ENCODE results near the gene ZNF14. TPM values are rescaled to one million over a fixed set of nuclear protein-coding genes. Genes with fewer than 3 reads are reported as not detected.

Gene ZNF14
- total and polyA plus RNA-seq, 9 of the 15 experiments (the other 6 are each of a cell fraction or from before 2014, with no cell fraction given): 1.9 to 7.0 (median 4.0) TPM

DNA sequence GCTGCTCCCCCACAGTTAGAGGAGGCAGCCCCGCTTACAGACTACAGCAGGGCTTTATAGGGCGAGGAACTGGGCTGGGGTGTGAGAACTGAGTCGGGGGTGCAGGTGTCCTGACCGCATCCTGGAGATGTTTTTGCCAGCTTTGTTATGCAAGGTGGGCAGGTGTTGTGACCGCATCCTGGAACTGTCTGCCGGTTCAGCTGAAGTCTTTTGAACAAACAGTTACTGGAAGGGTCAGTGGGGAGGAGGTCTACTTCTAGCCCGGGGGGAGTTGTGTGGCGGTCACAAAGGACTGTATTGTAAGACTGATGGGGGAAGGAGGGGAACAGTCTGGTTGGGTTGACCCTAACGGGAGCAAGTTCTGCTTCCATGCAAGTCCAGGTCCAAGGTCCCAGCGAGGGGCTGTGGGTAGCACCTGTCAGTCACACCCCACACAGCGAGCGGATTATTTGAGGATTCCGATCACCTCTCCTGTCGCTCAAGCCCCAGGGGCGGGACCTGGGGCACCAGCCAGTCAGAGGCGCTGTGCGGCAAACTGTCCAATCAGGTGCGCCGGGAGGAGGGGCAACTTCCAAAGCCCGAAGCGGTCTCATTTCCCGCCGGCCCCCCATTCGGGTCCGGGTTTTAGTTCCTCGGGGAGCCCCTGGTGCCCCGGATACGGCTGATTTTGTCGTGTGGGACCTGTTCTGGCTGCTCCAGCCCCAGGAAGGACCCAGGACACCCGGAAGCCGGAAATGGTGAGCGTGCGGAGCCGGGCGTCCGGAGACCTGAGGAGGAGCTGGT, 64.5 kb downstream of the ZNF14 start, which contains the start of gene ZNF101 (continued):
- TF ChIP-seq, protein P1, sequence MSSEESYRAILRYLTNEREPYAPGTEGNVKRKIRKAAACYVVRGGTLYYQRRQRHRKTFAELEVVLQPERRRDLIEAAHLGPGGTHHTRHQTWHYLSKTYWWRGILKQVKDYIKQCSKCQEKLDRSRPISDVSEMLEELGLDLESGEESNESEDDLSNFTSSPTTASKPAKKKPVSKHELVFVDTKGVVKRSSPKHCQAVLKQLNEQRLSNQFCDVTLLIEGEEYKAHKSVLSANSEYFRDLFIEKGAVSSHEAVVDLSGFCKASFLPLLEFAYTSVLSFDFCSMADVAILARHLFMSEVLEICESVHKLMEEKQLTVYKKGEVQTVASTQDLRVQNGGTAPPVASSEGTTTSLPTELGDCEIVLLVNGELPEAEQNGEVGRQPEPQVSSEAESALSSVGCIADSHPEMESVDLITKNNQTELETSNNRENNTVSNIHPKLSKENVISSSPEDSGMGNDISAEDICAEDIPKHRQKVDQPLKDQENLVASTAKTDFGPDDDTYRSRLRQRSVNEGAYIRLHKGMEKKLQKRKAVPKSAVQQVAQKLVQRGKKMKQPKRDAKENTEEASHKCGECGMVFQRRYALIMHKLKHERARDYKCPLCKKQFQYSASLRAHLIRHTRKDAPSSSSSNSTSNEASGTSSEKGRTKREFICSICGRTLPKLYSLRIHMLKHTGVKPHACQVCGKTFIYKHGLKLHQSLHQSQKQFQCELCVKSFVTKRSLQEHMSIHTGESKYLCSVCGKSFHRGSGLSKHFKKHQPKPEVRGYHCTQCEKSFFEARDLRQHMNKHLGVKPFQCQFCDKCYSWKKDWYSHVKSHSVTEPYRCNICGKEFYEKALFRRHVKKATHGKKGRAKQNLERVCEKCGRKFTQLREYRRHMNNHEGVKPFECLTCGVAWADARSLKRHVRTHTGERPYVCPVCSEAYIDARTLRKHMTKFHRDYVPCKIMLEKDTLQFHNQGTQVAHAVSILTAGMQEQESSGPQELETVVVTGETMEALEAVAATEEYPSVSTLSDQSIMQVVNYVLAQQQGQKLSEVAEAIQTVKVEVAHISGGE (CRISPR knock-in tag; IDR thresholded peaks at IDR 0.05): peak; percentile 67 to 96 (median 80); a peak in 5 of 6 replicates
- TF ChIP-seq SLC30A9 (CRISPR knock-in tag; IDR thresholded peaks at IDR 0.05): no peak
- TF ChIP-seq CCNT2 (IDR thresholded peaks at IDR 0.05; ENCODE audit: borderline replicate concordance, extremely low read depth, insufficient read length, low read depth, low read length): no peak
- TF ChIP-seq FOXA3 (CRISPR knock-in tag; conservative IDR thresholded peaks at IDR 0.05 in 1 of 2, IDR thresholded peaks at IDR 0.05 in 1 of 2): no peak
- TF ChIP-seq CBX2 (IDR thresholded peaks at IDR 0.05; ENCODE audit: insufficient read depth, low read length, poor library complexity, severe bottlenecking): no peak
- TF ChIP-seq KDM4B (IDR thresholded peaks at IDR 0.05; ENCODE audit: borderline replicate concordance in 2 of 2, low read depth in 1 of 2): no peak
- TF ChIP-seq, protein P2, sequence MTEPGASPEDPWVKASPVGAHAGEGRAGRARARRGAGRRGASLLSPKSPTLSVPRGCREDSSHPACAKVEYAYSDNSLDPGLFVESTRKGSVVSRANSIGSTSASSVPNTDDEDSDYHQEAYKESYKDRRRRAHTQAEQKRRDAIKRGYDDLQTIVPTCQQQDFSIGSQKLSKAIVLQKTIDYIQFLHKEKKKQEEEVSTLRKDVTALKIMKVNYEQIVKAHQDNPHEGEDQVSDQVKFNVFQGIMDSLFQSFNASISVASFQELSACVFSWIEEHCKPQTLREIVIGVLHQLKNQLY (CRISPR knock-in tag; conservative IDR thresholded peaks at IDR 0.05): no peak
- no peak for TF ChIP-seq ZNF143 (CRISPR knock-in tag; IDR thresholded peaks at IDR 0.05)
- TF ChIP-seq NUFIP1 (IDR thresholded peaks at IDR 0.05; ENCODE audit: partially characterized antibody): no peak
- no peak for TF ChIP-seq PYGO2 (tag; IDR thresholded peaks at IDR 0.05)
- no peak for TF ChIP-seq MED1 (CRISPR knock-in tag; IDR thresholded peaks at IDR 0.05; ENCODE audit: borderline replicate concordance)
- TF ChIP-seq, protein P3, sequence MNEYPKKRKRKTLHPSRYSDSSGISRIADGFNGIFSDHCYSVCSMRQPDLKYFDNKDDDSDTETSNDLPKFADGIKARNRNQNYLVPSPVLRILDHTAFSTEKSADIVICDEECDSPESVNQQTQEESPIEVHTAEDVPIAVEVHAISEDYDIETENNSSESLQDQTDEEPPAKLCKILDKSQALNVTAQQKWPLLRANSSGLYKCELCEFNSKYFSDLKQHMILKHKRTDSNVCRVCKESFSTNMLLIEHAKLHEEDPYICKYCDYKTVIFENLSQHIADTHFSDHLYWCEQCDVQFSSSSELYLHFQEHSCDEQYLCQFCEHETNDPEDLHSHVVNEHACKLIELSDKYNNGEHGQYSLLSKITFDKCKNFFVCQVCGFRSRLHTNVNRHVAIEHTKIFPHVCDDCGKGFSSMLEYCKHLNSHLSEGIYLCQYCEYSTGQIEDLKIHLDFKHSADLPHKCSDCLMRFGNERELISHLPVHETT (CRISPR knock-in tag; conservative IDR thresholded peaks at IDR 0.05 in 1 of 2, IDR thresholded peaks at IDR 0.05 in 1 of 2): no peak; a peak in 1 of 4 replicates
- no peak for TF ChIP-seq KLF13 (tag; IDR thresholded peaks at IDR 0.05; ENCODE audit: borderline replicate concordance, low read depth)
- no peak for TF ChIP-seq MCM3 (IDR thresholded peaks at IDR 0.05)
- no peak for TF ChIP-seq BMI1 (IDR thresholded peaks at IDR 0.05; ENCODE audit: low read length)
- TF ChIP-seq, protein P4, sequence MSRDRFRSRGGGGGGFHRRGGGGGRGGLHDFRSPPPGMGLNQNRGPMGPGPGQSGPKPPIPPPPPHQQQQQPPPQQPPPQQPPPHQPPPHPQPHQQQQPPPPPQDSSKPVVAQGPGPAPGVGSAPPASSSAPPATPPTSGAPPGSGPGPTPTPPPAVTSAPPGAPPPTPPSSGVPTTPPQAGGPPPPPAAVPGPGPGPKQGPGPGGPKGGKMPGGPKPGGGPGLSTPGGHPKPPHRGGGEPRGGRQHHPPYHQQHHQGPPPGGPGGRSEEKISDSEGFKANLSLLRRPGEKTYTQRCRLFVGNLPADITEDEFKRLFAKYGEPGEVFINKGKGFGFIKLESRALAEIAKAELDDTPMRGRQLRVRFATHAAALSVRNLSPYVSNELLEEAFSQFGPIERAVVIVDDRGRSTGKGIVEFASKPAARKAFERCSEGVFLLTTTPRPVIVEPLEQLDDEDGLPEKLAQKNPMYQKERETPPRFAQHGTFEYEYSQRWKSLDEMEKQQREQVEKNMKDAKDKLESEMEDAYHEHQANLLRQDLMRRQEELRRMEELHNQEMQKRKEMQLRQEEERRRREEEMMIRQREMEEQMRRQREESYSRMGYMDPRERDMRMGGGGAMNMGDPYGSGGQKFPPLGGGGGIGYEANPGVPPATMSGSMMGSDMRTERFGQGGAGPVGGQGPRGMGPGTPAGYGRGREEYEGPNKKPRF (IDR thresholded peaks at IDR 0.05; ENCODE audit: low read depth, low read length): no peak
- TF ChIP-seq DIDO1 (tag; IDR thresholded peaks at IDR 0.05; ENCODE audit: low read depth): 0 out of 2 replicates have a peak, but pooled peaks have one; percentile 22

Data from K562 (cell line).